Measurements from ENCODE around the gene CRPPA. TPM values are rescaled to one million over a fixed set of nuclear protein-coding genes. Genes with fewer than 3 reads are reported as not detected.
"Not testable (repeated sequence)": the region's sequence is repeated elsewhere in the genome, so short reads cannot be mapped to it uniquely, and the experiment has no call there.

CRPPA gene
- total RNA-seq, 1 experiment from 2014 or later = 3.4 TPM

- DNase-seq (ENCODE audit: low read depth) = no peak
Observed at GRCh38 chr7:16398146-16399017, 23.0 kb downstream of the CRPPA start.

GRCh38 chr7:16397501-16398145 lies 23.7 kb downstream of the CRPPA start:
- DNase-seq (ENCODE audit: low read depth) = no peak

GRCh38 chr7:16396766-16397500 lies 24.4 kb downstream of the CRPPA start:
- DNase-seq (ENCODE audit: low read depth) = no peak

- no peak for DNase-seq (ENCODE audit: low read depth)
Observed at GRCh38 chr7:16395121-16395520, 26.2 kb downstream of the CRPPA start.

- DNase-seq (ENCODE audit: low read depth) = no peak
Observed at GRCh38 chr7:16393862-16394422, 27.4 kb downstream of the CRPPA start.

- DNase-seq (ENCODE audit: low read depth) = no peak
Observed at GRCh38 chr7:16392990-16393523, 28.3 kb downstream of the CRPPA start.

- not testable (repeated sequence) for DNase-seq (ENCODE audit: low read depth)
Observed at GRCh38 chr7:16383786-16384185, 37.6 kb downstream of the CRPPA start.

GRCh38 chr7:16383103-16383502 lies 38.2 kb downstream of the CRPPA start:
- DNase-seq (ENCODE audit: low read depth) = not testable (repeated sequence)

Other genes with a start within 250 kb of the CRPPA start
- gene SOSTDC1, start 44.2 kb upstream of the CRPPA start, total RNA-seq (2014; rRNA removed; shearing (Covaris generic)) = 0.10 and 0.12 TPM in 2 replicates
- gene LRRC72, start 105.3 kb upstream of the CRPPA start, total RNA-seq (2014; rRNA removed; shearing (Covaris generic)) = not detected in 2 replicates
- gene ANKMY2, start 224.2 kb upstream of the CRPPA start, total RNA-seq (2014; rRNA removed; shearing (Covaris generic)) = 34.0 and 43.1 TPM in 2 replicates
- 194 and 220 TPM in 2 replicates for gene BZW2, start 224.6 kb upstream of the CRPPA start, total RNA-seq (2014; rRNA removed; shearing (Covaris generic))